Stomach (tissue), 4 donors: ENCODE measurements around the gene TGM1.

ENCODE experiments used
- CTCF ChIP-seq, 7 experiments: fragments of 450-650 bp in 4 of 7; fragments of 200-600 bp in 3 of 7; sonication (generic) in 3 of 7; IDR thresholded peaks; one replicate each; pipeline ENCODE4 v1.5.1; 2016 to 2019; ENCODE audit warnings: antibody characterized with exemption in 7 of 7, control low read depth in 2 of 7, mild to moderate bottlenecking in 1 of 7
- POLR2AphosphoS5 ChIP-seq, 3 donors: sonication (generic); formaldehyde crosslinking; IDR thresholded peaks; one replicate each; pipeline ENCODE4 v1.6.1; 2016; ENCODE audit warnings: antibody characterized with exemption in 3 of 3

GRCh38 chr14:24238527-24239037 is 24.4 kb downstream of the TGM1 start:
- no peak for TF ChIP-seq CTCF (IDR thresholded peaks at IDR 0.05)
- TF ChIP-seq POLR2AphosphoS5 (IDR thresholded peaks at IDR 0.05): no peak
